GM18907 (cell line): ENCODE data around the gene KDM2B.
"Not testable (repeated sequence)": the region's sequence is repeated elsewhere in the genome, so short reads cannot be mapped to it uniquely, and the experiment has no call there.

ENCODE experiments used
- ATAC-seq: cut with Tn5 transposase; IDR thresholded peaks from one replicate; pipeline ENCODE4 v1.9.1; 2021; ENCODE audit warnings: mild to moderate bottlenecking, moderate library complexity; ENCODE audit not compliant: unreplicated experiment

The KDM2B gene

GRCh38 chr12:121507984-121508383 lies 72.8 kb downstream of the KDM2B start:
- no peak for ATAC-seq

DNA sequence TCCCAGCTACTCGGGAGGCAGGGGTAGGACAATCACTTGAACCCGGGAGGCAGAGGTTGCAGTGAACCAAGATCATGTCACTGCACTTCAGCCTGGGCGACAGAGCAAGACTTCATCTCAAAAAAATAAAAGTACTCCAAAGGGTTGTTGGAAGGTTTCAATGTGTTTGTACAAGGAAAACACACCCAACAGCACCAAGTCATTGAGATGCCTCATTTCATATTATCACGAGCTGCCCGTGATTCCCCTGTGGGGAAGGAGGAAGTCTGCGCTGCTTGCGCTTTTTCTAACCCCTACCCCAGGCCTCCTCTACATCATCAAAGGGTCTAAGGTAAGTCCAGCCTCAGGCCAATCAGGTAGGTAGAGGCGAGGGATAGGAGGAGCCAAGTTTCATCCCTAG lies 73.6 kb downstream of the KDM2B start:
- no peak for ATAC-seq

- ATAC-seq, result no peak
These were observed 75.3 kb downstream of the KDM2B start for GRCh38 chr12:121505513-121505912.

DNA sequence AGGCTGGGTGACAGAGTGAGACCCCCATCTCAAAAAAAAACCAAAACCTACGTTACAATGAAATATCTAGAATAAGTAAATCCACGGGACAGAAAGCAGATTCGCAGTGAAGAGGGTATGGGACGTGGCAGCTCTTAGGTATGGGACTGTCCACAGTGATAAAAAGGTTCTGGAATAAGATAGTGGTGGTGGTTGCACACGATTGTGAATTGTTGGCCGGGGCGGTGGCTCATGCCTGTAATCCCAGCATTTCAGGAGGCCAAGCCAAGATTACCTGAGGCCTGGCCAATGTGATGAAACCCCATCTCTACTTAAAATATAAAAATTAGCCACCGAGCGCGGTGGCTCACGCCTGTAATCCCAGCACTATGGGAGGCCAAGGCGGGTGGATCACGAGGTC lies 76.3 kb downstream of the KDM2B start:
- no peak for ATAC-seq

GRCh38 chr12:121503395-121503794 lies 77.4 kb downstream of the KDM2B start:
- no peak for ATAC-seq

DNA sequence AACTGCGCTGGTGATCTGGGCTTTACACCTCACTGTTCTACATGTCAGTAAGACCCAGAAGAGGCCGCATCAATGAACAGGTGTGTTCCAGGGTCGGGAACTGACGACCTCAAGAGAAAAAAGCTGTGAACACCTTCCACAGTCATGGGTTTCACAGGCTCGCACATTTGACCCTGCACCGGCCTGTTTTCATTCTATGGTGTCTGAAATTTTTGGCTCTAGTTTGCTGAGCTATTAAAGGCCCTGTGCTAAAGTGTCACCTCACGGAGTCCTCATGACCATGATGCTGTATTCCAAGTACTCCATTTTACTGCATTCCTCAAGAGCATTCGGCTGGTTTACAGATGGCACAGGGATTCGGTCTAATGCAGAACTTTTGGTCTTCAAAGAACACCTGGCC lies 78.9 kb downstream of the KDM2B start:
- no peak for ATAC-seq

GRCh38 chr12:121499929-121500793 lies 80.7 kb downstream of the KDM2B start:
- no peak for ATAC-seq

DNA sequence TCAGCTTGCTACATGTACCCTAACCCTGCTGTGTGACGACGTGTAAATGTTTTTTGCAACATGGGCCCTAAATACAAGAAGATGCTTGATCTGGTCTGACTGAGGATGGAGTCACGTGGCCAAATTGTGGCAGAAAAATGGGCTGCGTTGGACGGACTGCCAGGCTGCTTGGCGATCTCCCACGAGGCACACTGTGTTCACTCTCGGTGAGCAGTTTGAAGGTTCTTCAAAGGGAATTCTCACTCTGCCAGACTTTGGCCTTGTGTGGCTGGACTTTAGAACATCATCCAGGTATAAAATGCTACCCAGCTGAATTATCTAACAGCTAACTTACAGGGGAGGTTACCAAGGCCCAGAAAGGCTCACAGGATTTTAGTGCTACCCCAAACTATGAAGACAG lies 85.1 kb downstream of the KDM2B start:
- no peak for ATAC-seq

DNA sequence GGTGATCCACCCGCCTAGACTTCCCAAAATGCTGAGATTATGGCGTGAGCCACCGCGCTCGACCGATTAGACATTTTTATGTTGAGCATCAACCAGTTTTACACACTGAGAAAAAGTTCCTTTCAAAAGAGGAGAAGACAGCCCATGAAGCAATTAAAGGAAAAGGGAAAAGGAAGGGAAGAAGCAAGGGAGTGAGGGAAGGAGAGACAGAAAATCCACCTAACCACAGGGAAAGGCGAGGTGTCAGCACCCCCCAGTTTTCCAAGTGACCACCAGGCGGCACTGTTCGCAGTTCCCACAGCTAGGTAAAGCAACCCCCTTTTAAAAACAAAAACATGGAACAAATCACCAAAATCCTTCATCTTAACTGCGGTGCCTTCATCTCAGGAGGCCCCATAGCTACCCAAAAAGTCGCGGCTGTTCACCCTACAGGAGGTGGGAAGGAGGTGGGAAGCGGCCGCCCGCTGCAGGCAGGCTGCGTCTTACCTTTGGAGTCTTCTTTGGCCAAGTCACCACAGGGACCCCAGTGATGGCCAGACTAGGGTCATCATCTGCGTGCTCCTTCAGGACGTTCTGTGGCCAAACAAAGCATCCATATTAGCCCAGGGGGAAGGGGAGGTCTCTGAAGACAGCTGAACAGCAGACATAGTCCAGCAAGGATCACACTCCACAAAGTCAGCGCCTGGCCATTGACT lies 86.6 kb downstream of the KDM2B start:
- ATAC-seq, result no peak

DNA sequence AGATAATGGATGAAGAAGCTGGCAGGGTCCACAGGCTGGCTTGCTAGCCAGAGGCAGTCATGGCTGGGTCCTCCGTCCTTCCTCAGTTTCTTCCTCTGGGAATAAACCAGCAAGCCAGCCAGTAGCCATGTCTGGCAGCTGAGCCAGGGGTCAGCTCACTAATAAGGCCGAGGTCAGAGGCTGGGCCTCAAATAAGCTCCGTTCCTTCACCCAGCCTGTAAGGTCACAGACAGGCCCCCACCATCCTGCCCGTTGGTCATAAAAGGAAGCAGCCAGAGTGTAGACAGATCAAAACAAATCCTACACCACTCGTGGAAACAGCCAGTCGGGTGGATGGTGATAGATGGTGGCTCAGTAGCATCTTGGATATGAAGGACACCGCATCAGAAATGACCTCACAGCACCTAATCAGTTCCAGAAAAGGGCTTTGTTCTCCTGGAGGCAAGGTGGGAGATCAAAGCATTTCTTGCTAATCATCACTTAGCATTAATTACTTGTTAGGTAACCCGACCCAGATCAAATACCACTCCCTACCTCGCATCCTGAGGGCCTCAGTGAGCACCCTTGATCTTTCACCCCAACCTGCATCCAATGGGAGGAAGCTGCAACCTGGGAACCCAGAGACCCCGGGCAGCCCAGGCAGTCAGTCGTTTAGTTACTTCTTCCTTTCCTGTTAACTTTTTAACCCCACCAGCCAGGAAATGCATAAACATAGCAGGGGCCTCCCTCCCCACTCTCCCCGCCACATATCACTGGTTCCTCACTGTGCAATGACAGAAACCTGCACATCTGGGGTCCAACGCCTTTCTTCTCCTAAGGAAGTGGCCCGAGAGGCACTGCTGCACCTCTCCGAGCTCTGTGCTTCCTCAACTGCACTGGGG lies 90.2 kb downstream of the KDM2B start:
- ATAC-seq, result no peak

GRCh38 chr12:121489874-121490273 lies 90.9 kb downstream of the KDM2B start:
- no peak for ATAC-seq

GRCh38 chr12:121484967-121485366 lies 95.9 kb downstream of the KDM2B start:
- no peak for ATAC-seq

DNA sequence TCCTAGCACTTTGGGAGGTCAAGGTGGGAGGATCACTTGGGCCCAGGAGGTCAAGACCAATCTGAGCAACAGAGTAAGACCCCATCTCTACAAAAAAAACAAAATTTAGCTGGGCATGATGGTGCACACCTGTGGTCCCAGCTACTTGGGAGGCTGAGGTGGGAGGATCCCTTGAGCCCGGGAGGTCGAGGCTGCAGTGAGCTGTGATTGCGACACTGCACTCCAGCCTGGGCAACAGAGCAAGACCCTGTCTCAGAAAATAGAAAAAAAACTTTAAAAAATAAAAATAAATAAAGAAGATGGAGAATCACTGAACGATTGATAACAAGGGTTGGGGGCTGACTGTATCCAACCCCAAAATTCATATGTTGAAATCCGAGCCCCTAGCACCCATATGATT lies 96.3 kb downstream of the KDM2B start:
- not testable (repeated sequence) for ATAC-seq

DNA sequence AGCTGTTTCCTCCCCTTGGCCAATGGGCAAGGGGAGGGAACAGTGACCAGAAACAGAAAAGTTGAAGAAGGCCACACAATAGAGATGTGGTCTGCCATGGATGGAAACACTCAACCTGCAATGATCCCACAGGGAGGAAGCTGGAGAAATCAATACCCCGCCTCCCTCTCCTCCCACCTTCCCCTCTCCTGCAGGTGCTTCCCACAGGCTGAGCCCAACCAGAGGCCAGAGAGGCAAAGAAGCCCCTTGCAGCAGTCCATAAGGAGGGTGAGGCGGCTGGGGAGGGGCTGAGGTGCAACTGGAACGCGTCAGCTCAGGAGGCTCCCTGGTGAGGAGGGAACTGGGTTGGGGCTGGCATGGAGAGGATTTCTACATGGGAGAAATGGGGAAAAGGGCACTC lies 96.9 kb downstream of the KDM2B start:
- no peak for ATAC-seq

DNA sequence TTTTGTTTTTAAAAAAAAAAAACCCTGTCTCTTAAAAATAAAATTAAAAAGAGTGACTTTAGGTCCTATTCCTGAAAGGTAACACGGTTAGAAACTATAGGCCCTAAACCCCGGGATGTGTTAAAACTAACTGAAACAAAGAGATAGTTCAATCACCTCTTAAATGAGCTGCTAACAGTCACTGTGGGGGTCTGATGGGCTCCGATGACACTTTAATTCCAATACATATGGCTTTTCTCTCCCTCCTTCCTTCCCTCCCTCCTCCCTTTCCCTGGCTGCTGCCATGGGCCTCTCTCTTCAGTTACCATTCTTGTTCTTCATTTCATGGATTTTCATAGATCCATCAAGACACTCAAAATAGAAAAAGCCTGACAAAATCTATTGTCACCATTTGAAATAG lies 104.3 kb downstream of the KDM2B start:
- no peak for ATAC-seq

- ATAC-seq, result no peak
These were observed 105.5 kb downstream of the KDM2B start for GRCh38 chr12:121475279-121475678.

GRCh38 chr12:121472150-121472905 lies 108.5 kb downstream of the KDM2B start:
- no peak for ATAC-seq

DNA sequence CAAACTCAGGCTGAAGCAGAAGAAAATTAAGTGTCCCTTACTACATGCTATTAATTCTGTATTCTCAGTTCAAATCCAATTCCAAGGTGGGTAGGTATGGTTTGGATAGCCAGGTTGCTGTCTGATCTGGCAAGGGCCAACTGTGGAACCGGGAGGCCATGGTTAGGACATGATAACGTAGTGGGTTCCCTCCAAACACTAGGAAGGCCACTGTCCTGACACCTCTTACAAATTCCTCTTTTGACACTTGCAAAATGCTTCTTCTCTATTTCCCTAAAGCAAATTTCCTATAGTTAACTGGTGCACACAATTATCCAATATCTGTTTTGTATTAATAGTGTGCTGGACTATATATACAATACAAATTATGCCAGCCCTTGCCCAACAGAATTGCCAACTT lies 110.1 kb downstream of the KDM2B start:
- ATAC-seq, result no peak

DNA sequence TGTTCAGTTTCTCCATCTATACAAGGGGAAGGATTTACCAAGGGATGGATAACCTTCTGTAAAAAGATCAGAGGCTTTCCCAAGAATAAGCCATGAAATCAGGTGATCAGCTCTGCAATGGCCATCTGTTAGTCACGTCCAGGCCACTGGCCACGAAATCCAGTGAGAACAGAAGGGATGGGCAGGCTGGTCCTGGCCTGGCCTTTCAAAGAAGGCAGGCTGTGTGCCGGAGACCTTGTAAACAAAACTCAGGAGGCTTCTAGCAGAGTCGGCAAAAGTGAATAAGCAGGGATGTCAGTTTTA lies 112.4 kb downstream of the KDM2B start:
- ATAC-seq, result no peak

- no peak for ATAC-seq
These were observed 113.0 kb downstream of the KDM2B start for GRCh38 chr12:121467638-121468498.
